Measurements from ENCODE around the gene RXRA. TPM values are rescaled to one million over a fixed set of nuclear protein-coding genes. Genes with fewer than 3 reads are reported as not detected.

The RXRA gene
- total RNA-seq, 1 experiment from 2014 or later, result 31.6 TPM

DNA sequence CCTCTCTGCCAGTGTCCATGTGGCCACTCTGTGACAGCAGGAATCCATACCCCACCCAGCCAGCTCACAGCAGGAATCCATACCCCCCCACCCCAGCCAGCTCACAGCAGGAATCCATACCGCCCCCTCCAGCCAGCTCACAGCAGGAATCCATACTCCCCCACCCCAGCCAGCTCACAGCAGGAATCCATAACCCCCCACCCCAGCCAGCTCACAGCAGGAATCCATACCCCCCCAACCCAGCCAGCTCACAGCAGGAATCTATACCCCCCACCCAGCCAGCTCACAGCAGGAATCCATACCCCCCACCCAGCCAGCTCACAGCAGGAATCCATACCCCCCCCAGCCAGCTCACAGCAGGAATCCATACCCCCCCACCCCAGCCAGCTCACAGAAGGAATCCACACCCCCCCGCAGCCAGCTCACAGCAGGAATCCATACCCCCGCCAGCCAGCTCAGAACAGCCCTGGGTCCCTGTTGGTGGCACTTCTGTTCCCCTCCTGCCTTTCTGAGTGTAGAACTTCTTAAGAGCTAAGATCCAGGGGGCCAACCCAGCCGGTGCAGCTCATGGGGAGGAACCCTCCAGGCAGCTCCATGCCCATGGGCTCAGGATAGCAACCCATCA lies 8.4 kb upstream of the RXRA start:
- Histone ChIP-seq H3K27ac (ENCODE audit: low read length) (no peak overlapping the region), H3K36me3 (ENCODE audit: control insufficient read depth, insufficient read depth, low read length) (no peaks in the 10 kb centered on the region), H3K4me3 (ENCODE audit: low read depth in 2 of 2, low read length in 2 of 2) (no peak overlapping the region), H3K27me3 (ENCODE audit: control insufficient read depth, insufficient read depth, low read length) (no peaks in the 10 kb centered on the region), H3K9me3 (ENCODE audit: control insufficient read depth, insufficient read depth, low read depth, low read length) (no peaks in the 10 kb centered on the region), H3K4me1 (ENCODE audit: control insufficient read depth, insufficient read depth, low read length) (no peaks in the 10 kb centered on the region)
- intact Hi-C loops (cut with micrococcal nuclease; ENCODE audit: unreplicated experiment), result no loop called here
- DNase-seq (ENCODE audit: low read depth, low spot score) (no peak), ATAC-seq (no peak)
- BruUV-seq (replicated peaks), result no TSS peak
- CTCF ChIA-PET, result no interaction called here
- TF ChIP-seq, protein P1, sequence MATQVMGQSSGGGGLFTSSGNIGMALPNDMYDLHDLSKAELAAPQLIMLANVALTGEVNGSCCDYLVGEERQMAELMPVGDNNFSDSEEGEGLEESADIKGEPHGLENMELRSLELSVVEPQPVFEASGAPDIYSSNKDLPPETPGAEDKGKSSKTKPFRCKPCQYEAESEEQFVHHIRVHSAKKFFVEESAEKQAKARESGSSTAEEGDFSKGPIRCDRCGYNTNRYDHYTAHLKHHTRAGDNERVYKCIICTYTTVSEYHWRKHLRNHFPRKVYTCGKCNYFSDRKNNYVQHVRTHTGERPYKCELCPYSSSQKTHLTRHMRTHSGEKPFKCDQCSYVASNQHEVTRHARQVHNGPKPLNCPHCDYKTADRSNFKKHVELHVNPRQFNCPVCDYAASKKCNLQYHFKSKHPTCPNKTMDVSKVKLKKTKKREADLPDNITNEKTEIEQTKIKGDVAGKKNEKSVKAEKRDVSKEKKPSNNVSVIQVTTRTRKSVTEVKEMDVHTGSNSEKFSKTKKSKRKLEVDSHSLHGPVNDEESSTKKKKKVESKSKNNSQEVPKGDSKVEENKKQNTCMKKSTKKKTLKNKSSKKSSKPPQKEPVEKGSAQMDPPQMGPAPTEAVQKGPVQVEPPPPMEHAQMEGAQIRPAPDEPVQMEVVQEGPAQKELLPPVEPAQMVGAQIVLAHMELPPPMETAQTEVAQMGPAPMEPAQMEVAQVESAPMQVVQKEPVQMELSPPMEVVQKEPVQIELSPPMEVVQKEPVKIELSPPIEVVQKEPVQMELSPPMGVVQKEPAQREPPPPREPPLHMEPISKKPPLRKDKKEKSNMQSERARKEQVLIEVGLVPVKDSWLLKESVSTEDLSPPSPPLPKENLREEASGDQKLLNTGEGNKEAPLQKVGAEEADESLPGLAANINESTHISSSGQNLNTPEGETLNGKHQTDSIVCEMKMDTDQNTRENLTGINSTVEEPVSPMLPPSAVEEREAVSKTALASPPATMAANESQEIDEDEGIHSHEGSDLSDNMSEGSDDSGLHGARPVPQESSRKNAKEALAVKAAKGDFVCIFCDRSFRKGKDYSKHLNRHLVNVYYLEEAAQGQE (IDR thresholded peaks at IDR 0.05; ENCODE audit: insufficient read depth in 1 of 2, low read depth in 2 of 2, low read length in 1 of 2), result no peak
- TF ChIP-seq, protein P2, sequence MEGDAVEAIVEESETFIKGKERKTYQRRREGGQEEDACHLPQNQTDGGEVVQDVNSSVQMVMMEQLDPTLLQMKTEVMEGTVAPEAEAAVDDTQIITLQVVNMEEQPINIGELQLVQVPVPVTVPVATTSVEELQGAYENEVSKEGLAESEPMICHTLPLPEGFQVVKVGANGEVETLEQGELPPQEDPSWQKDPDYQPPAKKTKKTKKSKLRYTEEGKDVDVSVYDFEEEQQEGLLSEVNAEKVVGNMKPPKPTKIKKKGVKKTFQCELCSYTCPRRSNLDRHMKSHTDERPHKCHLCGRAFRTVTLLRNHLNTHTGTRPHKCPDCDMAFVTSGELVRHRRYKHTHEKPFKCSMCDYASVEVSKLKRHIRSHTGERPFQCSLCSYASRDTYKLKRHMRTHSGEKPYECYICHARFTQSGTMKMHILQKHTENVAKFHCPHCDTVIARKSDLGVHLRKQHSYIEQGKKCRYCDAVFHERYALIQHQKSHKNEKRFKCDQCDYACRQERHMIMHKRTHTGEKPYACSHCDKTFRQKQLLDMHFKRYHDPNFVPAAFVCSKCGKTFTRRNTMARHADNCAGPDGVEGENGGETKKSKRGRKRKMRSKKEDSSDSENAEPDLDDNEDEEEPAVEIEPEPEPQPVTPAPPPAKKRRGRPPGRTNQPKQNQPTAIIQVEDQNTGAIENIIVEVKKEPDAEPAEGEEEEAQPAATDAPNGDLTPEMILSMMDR (IDR thresholded peaks at IDR 0.05), result no peak
- TF ChIP-seq TCF7L2 (IDR thresholded peaks at IDR 0.05; ENCODE audit: low read depth, low read length), result no peak
- TF ChIP-seq SIN3A (IDR thresholded peaks at IDR 0.05; ENCODE audit: borderline replicate concordance, insufficient read depth, low read depth, low read length), result no peak
- no peak for TF ChIP-seq POLR2AphosphoS5 (IDR thresholded peaks at IDR 0.05; ENCODE audit: low read depth, low read length)
- POLR2A ChIA-PET, result interaction anchor here (0.6 kb wide), 1 partner anchor 45 kb away, joined by 3 read pairs; no protein-coding TSS in a partner anchor
- in situ Hi-C loops (cut with HindIII; ENCODE audit: low pct_unique_long_range_greater_than_20kb, low sequenced_read_pairs), result no loop called here

- TF ChIP-seq, protein P2 (IDR thresholded peaks at IDR 0.05), result no peak
- TF ChIP-seq, protein P1 (IDR thresholded peaks at IDR 0.05; ENCODE audit: insufficient read depth in 1 of 2, low read depth in 2 of 2, low read length in 1 of 2), result no peak
- no peak for TF ChIP-seq POLR2AphosphoS5 (IDR thresholded peaks at IDR 0.05; ENCODE audit: low read depth, low read length)
- TF ChIP-seq SIN3A (IDR thresholded peaks at IDR 0.05; ENCODE audit: borderline replicate concordance, insufficient read depth, low read depth, low read length), result no peak
- TF ChIP-seq TCF7L2 (IDR thresholded peaks at IDR 0.05; ENCODE audit: low read depth, low read length), result no peak
- no peaks in the 10 kb centered on the region for H3K9me3 ChIP-seq (ENCODE audit: control insufficient read depth, insufficient read depth, low read depth, low read length)
- no peak for ATAC-seq
- ChIA-PET POLR2A (no interaction called here), CTCF (no interaction called here)
- in situ Hi-C loops (cut with HindIII; ENCODE audit: low pct_unique_long_range_greater_than_20kb, low sequenced_read_pairs) (no loop called here), intact Hi-C loops (cut with micrococcal nuclease; ENCODE audit: unreplicated experiment) (no loop called here)
- no TSS peak for BruUV-seq (replicated peaks)
- H3K4me1 ChIP-seq (ENCODE audit: control insufficient read depth, insufficient read depth, low read length), result no peaks in the 10 kb centered on the region; the same call in 1 of the 2 replicates
- H3K4me3 ChIP-seq (ENCODE audit: low read depth in 2 of 2, low read length in 2 of 2), result no peak overlapping the region
- no peak overlapping the region for H3K27ac ChIP-seq (ENCODE audit: low read length)
- no peaks in the 10 kb centered on the region for H3K27me3 ChIP-seq (ENCODE audit: control insufficient read depth, insufficient read depth, low read length)
- H3K36me3 ChIP-seq (ENCODE audit: control insufficient read depth, insufficient read depth, low read length), result no peaks in the 10 kb centered on the region
- DNase-seq (ENCODE audit: low read depth, low spot score), result no peak
Observed at GRCh38 chr9:134318481-134318891, 7.8 kb upstream of the RXRA start.

All from Panc1 (cell line).